Uterus (tissue), 2 donors: ENCODE measurements around the gene MTCL3.

Experiments used
- CTCF ChIP-seq, 4 experiments: fragments of 200-600 bp in 2 of 4; fragments of 450-650 bp in 2 of 4; sonication (generic) in 2 of 4; IDR thresholded peaks; one replicate each; pipeline ENCODE4 v1.5.1; 2016 to 2019; ENCODE audit warnings: antibody characterized with exemption in 4 of 4, mild to moderate bottlenecking in 2 of 4, moderate library complexity in 1 of 4
- POLR2A ChIP-seq, 2 donors: fragments of 450-650 bp; IDR thresholded peaks; one replicate each; pipeline ENCODE4 v1.6.1; 2016; ENCODE audit warnings: antibody characterized with exemption in 2 of 2, mild to moderate bottlenecking in 1 of 2, moderate library complexity in 1 of 2

DNA sequence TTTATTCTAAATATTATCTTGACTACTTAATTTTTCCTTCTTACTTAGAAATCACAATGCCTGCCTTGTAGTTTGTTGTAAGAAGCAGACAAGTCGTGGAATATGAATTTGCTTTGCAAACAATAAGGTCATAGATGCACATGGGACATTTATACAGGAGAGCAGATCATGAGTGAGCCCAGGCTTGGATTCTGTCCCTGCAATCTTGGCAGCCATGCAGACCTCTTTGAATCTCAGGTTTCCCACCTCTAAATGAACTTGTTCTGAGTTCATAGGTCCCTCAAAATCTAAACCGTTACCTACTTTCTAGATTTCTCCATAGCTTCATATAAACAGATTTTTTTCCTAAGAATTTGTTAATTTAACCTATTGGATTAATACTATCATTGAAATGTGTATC is 79.4 kb downstream of the MTCL3 start:
- no peak for TF ChIP-seq CTCF (IDR thresholded peaks at IDR 0.05)
- no peak for TF ChIP-seq POLR2A (IDR thresholded peaks at IDR 0.05)
